GM12878 (cell line): ENCODE measurements around the gene WHRN. TPM values are rescaled to one million over a fixed set of nuclear protein-coding genes. Genes with fewer than 3 reads are reported as not detected.

Source experiments
- ATAC-seq: fragments of 200-7000 bp; cut with Tn5 transposase; 3 replicates; pipeline ENCODE4 v1.9.1; 2020; ENCODE audit warnings: mild to moderate bottlenecking, moderate library complexity
- BruUV-seq: library from RNA; stranded (reverse); fragments of 400-500 nt; replicated peaks from 2 replicates; lab custom pipeline; 2021; lab: Mats Ljungman, UMichigan
- CTCF ChIA-PET: fragments of 300-600 bp; sonication (Branson Sonifier 250); formaldehyde crosslinking; extraction: SDS; loops from one replicate; lab custom pipeline; 2021; ENCODE audit warnings: inconsistent platforms; lab: Yijun Ruan, JAX
- POLR2A ChIA-PET: fragments of 350-600 bp; formaldehyde crosslinking; extraction: SDS; loops from one replicate; lab custom pipeline; 2021; ENCODE audit warnings: inconsistent platforms; lab: Charles Lee
- RAD21 ChIA-PET: fragments of 300-600 bp; sonication (Branson Sonifier 250); formaldehyde crosslinking; loops from one replicate; lab custom pipeline; 2023; ENCODE audit warnings: antibody characterized with exemption; ENCODE audit not compliant: unreplicated experiment; lab: Charles Lee
- SMC1A ChIA-PET: fragments of 300-600 bp; sonication (Branson Sonifier 250); formaldehyde crosslinking; loops from one replicate; lab custom pipeline; 2023; ENCODE audit not compliant: unreplicated experiment, uncharacterized antibody; lab: Charles Lee
- DNase-seq: peaks from one replicate; pipeline ENCODE4 v3.0.0-alpha.2; 2011; ENCODE audit warnings: low read depth, low spot score
- FAIRE-seq: peaks from 3 replicates; lab custom pipeline; 2011; peaks lifted over from hg19 to GRCh38; lab: Jason Lieb, UNC
- H2AFZ ChIP-seq: 2 replicates; pipeline ENCODE4 v1.6.0; 2011; ENCODE audit warnings: low read depth, low read length, control low read depth; ENCODE audit not compliant: control insufficient read depth
- H3K27ac ChIP-seq: 2 replicates; pipeline ENCODE4 v1.5.1; 2011; ENCODE audit warnings: control low read depth; ENCODE audit not compliant: control insufficient read depth, insufficient read depth
- H3K27me3 ChIP-seq, 2 experiments: replicated peaks in 1 of 2; 2 replicates each; pipeline versions ENCODE4 v1.6.0 to v1.6.1; 2011; ENCODE audit warnings: low read length in 1 of 2; ENCODE audit not compliant: control insufficient read depth in 2 of 2, insufficient read depth in 2 of 2
- H3K36me3 ChIP-seq, 2 experiments: 2 replicates each; pipeline ENCODE4 v1.5.1; 2011; ENCODE audit warnings: low read length in 1 of 2; ENCODE audit not compliant: control insufficient read depth in 2 of 2, insufficient read depth in 2 of 2
- H3K4me1 ChIP-seq: 2 replicates; pipeline ENCODE4 v1.6.1; 2011; ENCODE audit warnings: mild to moderate bottlenecking, low read length, moderate library complexity, mixed read lengths; ENCODE audit not compliant: control insufficient read depth, insufficient read depth
- H3K4me2 ChIP-seq: 2 replicates; pipeline ENCODE4 v1.6.0; 2011; ENCODE audit warnings: control low read depth; ENCODE audit not compliant: control insufficient read depth, insufficient read depth
- H3K4me3 ChIP-seq: fragments of 200-600 bp; sonication (generic); 2 replicates; pipeline ENCODE4 v1.5.1; 2016
- H3K79me2 ChIP-seq: 2 replicates; pipeline ENCODE4 v1.6.0; 2011; ENCODE audit warnings: low read length; ENCODE audit not compliant: control insufficient read depth, insufficient read depth
- H3K9ac ChIP-seq: 2 replicates; pipeline ENCODE4 v1.8.0; 2011; ENCODE audit warnings: low read length, control low read depth, mixed read lengths; ENCODE audit not compliant: control insufficient read depth, insufficient read depth
- H3K9me3 ChIP-seq: replicated peaks from 3 replicates; pipeline ENCODE4 v1.5.1; 2011; ENCODE audit warnings: mild to moderate bottlenecking, low read length; ENCODE audit not compliant: control insufficient read depth, insufficient read depth
- H4K20me1 ChIP-seq: 2 replicates; pipeline ENCODE4 v1.6.0; 2011; ENCODE audit not compliant: control insufficient read depth, insufficient read depth
- IKZF2 ChIP-seq, 2 experiments: fragments of 450-650 bp; IDR thresholded peaks; 2 replicates each; pipeline ENCODE4 v1.6.1; 2017; ENCODE audit warnings: mild to moderate bottlenecking in 2 of 2, moderate library complexity in 2 of 2
- MEF2A ChIP-seq: IDR thresholded peaks from 2 replicates; pipeline ENCODE4 v1.6.1; 2011; ENCODE audit warnings: low read depth, mild to moderate bottlenecking, low read length, moderate library complexity; ENCODE audit not compliant: insufficient read depth
- MTA3 ChIP-seq: IDR thresholded peaks from 2 replicates; pipeline ENCODE4 v1.6.1; 2012; ENCODE audit warnings: low read length, inconsistent platforms, borderline replicate concordance
- MXI1 ChIP-seq: fragments of 150-350 bp; IDR thresholded peaks from 2 replicates; pipeline ENCODE4 v1.6.1; 2011; ENCODE audit warnings: low read depth, mild to moderate bottlenecking, inconsistent platforms, low read length, improper control_type of control experiment
- SUZ12 ChIP-seq: fragments of 200-600 bp; sonication (generic); IDR thresholded peaks from one replicate; pipeline ENCODE4 v1.6.1; 2018; ENCODE audit warnings: antibody characterized with exemption, mild to moderate bottlenecking; ENCODE audit not compliant: unreplicated experiment
- TCF3 ChIP-seq: IDR thresholded peaks from 2 replicates; pipeline ENCODE4 v1.6.1; 2012; ENCODE audit warnings: low read depth, mild to moderate bottlenecking, low read length, borderline replicate concordance; ENCODE audit not compliant: insufficient read depth
- WGBS: methylation state at CpG from one replicate; pipeline ENCODE4 v1.1.6; 2016; ENCODE audit warnings: low lambda C conversion rate; ENCODE audit not compliant: insufficient replicate concordance, insufficient coverage; ENCODE audit errors: missing lambda C conversion rate; 5-methylcytosine and 5-hydroxymethylcytosine counted together
- in situ Hi-C: fragments of 300-500 bp; cut with MboI; formaldehyde crosslinking; loops from 9 replicates; pipeline ENCODE4 v1.14.3; 2018; ENCODE audit warnings: mixed read lengths
- intact Hi-C: fragments of 100-400 bp; cut with micrococcal nuclease; formaldehyde crosslinking; loops from one replicate; pipeline ENCODE4 v1.14.2; 2022; ENCODE audit not compliant: unreplicated experiment
- polyA plus RNA-seq, 11 experiments: library from polyadenylated mRNA; depleted of rRNA in 4 of 11; unstranded in 6 of 11; stranded (reverse) in 5 of 11; fragments of >200 nt; fragmentation: Nextera tagmentation in 4 of 11; fragmentation: Illumina TruSeq in 1 of 11; extraction: Ambion mirVana in 4 of 11; extraction: Trizol in 1 of 11; gene quantifications; 1 replicate in 1 of 11; 2 replicates in 10 of 11; pipeline versions ENCODE4 v1.2.1 to v1.2.3, GENCODE V29; 2011 to 2016; ENCODE audit warnings: inconsistent platforms in 2 of 11, missing spikeins in 2 of 11, low read depth in 1 of 11
- total RNA-seq, 4 experiments: library from RNA; depleted of rRNA in 3 of 4; stranded (reverse); fragments of >200 nt in 3 of 4; fragmentation: Illumina TruSeq in 1 of 4; extraction: Trizol in 1 of 4; gene quantifications; 2 replicates each; pipeline versions ENCODE4 v1.2.1 to v1.2.3, GENCODE V29; 2013 to 2021
- TF ChIP-seq, protein P1 (sequence below): fragments of 450-650 bp; IDR thresholded peaks from 2 replicates; pipeline ENCODE4 v1.6.1; 2018; ENCODE audit warnings: borderline replicate concordance, mild to moderate bottlenecking; ENCODE audit not compliant: partially characterized antibody
- TF ChIP-seq, protein P2 (sequence below): fragments of 450-650 bp; IDR thresholded peaks from 2 replicates; pipeline ENCODE4 v1.6.1; 2017; ENCODE audit warnings: low read depth, mild to moderate bottlenecking, moderate library complexity

The WHRN gene
- total and polyA plus RNA-seq, 10 of the 15 experiments (the other 5 are each of a cell fraction or from before 2014, with no cell fraction given), result 0.04 to 18.2 (median 0.68) TPM; not detected in 1

DNA sequence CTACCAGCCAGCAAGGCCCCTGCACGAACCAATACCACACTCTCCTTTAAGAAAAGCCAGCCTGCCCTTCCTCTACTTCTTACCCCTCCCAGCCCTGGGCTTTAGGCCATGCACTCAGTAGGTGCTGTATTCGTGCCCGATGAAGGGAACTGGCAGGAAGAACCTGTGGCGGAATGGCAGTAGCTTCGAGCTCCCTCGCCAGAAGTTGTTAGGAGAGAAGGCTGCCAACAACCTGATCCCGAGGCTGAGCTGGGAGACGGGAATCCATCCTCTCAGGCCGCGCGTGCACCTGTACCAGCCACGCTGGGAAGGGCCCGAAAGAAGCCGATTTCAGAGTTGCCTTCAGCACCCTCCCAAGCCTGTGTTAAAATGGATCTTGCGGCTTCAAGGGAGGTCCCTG is 72.2 kb downstream of the WHRN start:
- Histone ChIP-seq H3K9me3 (no peaks in the 10 kb centered on the region), H3K9ac (no peak overlapping the region), H3K4me2 (no peak overlapping the region), H3K27me3 (peaks cover 0 to 4% of the 10 kb centered on the region in 2 experiments; a peak in 1 of 4 replicates), H2AFZ (no peak overlapping the region), H3K36me3 (no peaks in the 10 kb centered on the region; a peak in 1 of 4 replicates), H3K4me1 (no peaks in the 10 kb centered on the region)
- POLR2A ChIA-PET, result no interaction called here
- SMC1A ChIA-PET, result interaction anchor here (1.0 to 10.1 kb wide), 6 partner anchors 14 to 219 kb away, joined by 3 to 139 read pairs (median 23); partner anchors contain the start of gene WHRN
- CTCF ChIA-PET, result interaction anchor here (0.9 to 8.1 kb wide), 10 partner anchors 10 to 219 kb away, joined by 3 to 104 read pairs (median 4); partner anchors contain the start of gene WHRN
- DNase-seq (no peak), FAIRE-seq (no peak)
- RAD21 ChIA-PET, result interaction anchor here (0.8 to 6.5 kb wide), 7 partner anchors 27 to 247 kb away, joined by 3 to 49 read pairs (median 4); no protein-coding TSS in a partner anchor
- WGBS, result 66% methylated on average over 15 of the region's 15 CpGs
- in situ Hi-C loops, result no loop called here
- BruUV-seq, result no TSS peak
- TF ChIP-seq MXI1, result no peak
- TF ChIP-seq, protein P1, sequence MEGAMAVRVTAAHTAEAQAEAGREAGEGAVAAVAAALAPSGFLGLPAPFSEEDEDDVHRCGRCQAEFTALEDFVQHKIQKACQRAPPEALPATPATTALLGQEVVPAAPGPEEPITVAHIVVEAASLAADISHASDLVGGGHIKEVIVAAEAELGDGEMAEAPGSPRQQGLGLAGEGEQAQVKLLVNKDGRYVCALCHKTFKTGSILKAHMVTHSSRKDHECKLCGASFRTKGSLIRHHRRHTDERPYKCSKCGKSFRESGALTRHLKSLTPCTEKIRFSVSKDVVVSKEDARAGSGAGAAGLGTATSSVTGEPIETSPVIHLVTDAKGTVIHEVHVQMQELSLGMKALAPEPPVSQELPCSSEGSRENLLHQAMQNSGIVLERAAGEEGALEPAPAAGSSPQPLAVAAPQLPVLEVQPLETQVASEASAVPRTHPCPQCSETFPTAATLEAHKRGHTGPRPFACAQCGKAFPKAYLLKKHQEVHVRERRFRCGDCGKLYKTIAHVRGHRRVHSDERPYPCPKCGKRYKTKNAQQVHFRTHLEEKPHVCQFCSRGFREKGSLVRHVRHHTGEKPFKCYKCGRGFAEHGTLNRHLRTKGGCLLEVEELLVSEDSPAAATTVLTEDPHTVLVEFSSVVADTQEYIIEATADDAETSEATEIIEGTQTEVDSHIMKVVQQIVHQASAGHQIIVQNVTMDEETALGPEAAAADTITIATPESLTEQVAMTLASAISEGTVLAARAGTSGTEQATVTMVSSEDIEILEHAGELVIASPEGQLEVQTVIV, result no peak
- no peak for TF ChIP-seq TCF3
- TF ChIP-seq, protein P2, sequence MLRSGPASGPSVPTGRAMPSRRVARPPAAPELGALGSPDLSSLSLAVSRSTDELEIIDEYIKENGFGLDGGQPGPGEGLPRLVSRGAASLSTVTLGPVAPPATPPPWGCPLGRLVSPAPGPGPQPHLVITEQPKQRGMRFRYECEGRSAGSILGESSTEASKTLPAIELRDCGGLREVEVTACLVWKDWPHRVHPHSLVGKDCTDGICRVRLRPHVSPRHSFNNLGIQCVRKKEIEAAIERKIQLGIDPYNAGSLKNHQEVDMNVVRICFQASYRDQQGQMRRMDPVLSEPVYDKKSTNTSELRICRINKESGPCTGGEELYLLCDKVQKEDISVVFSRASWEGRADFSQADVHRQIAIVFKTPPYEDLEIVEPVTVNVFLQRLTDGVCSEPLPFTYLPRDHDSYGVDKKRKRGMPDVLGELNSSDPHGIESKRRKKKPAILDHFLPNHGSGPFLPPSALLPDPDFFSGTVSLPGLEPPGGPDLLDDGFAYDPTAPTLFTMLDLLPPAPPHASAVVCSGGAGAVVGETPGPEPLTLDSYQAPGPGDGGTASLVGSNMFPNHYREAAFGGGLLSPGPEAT, result no peak
- TF ChIP-seq SUZ12, result no peak
- TF ChIP-seq MTA3, result no peak
- no peak for TF ChIP-seq MEF2A
- TF ChIP-seq IKZF2 (IDR thresholded peaks at IDR 0.05), result no peak
- TF ChIP-seq, all 136 proteins: peak for 0
- H3K4me3 ChIP-seq, result no peak overlapping the region
- H3K27ac ChIP-seq, result no peak overlapping the region
- intact Hi-C loops, result no loop called here
- ATAC-seq, result no peak
- no peaks in the 10 kb centered on the region for H4K20me1 ChIP-seq
- H3K79me2 ChIP-seq, result no peaks in the 10 kb centered on the region
